Coronary artery (tissue), 2 donors: ENCODE data around the gene EFNA4.

ENCODE experiments used
- DNase-seq: peaks from one replicate; pipeline ENCODE4 v3.0.0-alpha.2; 2017; ENCODE audit warnings: low spot score
- H3K27ac ChIP-seq, 2 donors: fragments of 200-600 bp; sonication (generic); one replicate each; pipeline ENCODE4 v1.5.1; 2016 to 2019
- H3K4me3 ChIP-seq: fragments of 200-600 bp; sonication (generic); 2 replicates; pipeline ENCODE4 v1.5.1; 2016; ENCODE audit warnings: mild to moderate bottlenecking, moderate library complexity
- TF ChIP-seq, protein P1 (sequence below): fragments of 200-600 bp; sonication (generic); IDR thresholded peaks from one replicate; pipeline ENCODE4 v1.5.1; 2019; ENCODE audit warnings: antibody characterized with exemption

The EFNA4 gene

DNA sequence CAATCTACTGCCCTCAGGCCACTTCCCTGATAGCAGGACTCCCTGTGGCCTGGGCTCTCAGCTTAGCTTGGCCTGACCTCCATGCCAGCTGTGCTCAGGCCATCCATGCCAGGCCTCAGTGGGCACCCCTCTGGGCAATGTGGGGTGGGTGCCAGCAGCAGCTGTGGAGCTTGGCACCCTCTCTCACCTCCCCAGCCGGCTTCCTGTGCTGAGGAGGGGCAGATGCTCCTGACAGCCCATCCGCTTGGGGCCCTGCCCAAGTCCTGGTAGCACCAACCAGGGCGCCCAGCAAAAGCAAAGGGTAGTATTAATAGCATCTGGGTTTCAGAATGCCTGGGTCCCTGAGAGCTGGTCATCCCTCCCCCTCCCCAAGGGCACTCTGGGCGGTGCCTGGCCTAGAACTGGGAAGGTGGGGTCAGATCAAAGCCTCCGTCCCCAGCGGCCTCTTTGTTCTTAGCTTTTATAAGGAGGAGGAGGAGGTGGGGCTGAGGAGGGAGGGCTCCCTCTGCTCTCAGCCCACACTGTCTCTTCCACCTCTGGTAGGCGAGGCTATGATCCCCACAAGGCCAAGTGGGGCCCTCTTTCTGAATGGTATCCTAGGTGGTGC is 6.1 kb downstream of the EFNA4 start:
- TF ChIP-seq, protein P1, sequence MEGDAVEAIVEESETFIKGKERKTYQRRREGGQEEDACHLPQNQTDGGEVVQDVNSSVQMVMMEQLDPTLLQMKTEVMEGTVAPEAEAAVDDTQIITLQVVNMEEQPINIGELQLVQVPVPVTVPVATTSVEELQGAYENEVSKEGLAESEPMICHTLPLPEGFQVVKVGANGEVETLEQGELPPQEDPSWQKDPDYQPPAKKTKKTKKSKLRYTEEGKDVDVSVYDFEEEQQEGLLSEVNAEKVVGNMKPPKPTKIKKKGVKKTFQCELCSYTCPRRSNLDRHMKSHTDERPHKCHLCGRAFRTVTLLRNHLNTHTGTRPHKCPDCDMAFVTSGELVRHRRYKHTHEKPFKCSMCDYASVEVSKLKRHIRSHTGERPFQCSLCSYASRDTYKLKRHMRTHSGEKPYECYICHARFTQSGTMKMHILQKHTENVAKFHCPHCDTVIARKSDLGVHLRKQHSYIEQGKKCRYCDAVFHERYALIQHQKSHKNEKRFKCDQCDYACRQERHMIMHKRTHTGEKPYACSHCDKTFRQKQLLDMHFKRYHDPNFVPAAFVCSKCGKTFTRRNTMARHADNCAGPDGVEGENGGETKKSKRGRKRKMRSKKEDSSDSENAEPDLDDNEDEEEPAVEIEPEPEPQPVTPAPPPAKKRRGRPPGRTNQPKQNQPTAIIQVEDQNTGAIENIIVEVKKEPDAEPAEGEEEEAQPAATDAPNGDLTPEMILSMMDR: no peak
- DNase-seq: no peak
- H3K4me3 ChIP-seq: no peak overlapping the region
- H3K27ac ChIP-seq: no peak overlapping the region

DNA sequence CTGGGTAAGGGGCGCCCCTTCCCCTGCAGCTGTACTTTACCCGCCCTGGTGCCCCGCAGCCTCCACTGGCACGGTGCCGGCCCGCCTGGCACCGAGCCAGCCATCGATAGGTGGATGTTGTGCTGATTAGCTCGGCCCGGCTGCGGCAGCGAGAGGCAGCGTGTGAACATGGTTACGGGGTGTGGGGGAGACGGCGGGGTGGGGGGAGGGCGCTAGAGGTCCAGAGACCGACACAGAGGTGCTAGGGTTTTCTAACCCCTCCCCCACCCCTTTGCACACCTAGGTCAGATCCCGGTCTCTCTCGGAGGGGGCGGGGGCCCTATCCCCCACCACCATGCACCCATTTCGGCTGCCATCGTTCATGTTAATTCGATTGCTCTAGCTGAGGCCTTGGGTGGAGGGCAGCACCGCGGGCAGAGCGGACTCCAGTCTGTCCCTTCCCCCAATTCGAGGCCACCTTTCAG is 6.7 kb downstream of the EFNA4 start:
- TF ChIP-seq, protein P1: no peak
- Histone ChIP-seq H3K4me3 (peak overlapping the region; percentile 72), H3K27ac (no peak overlapping the region)
- no peak for DNase-seq

DNA sequence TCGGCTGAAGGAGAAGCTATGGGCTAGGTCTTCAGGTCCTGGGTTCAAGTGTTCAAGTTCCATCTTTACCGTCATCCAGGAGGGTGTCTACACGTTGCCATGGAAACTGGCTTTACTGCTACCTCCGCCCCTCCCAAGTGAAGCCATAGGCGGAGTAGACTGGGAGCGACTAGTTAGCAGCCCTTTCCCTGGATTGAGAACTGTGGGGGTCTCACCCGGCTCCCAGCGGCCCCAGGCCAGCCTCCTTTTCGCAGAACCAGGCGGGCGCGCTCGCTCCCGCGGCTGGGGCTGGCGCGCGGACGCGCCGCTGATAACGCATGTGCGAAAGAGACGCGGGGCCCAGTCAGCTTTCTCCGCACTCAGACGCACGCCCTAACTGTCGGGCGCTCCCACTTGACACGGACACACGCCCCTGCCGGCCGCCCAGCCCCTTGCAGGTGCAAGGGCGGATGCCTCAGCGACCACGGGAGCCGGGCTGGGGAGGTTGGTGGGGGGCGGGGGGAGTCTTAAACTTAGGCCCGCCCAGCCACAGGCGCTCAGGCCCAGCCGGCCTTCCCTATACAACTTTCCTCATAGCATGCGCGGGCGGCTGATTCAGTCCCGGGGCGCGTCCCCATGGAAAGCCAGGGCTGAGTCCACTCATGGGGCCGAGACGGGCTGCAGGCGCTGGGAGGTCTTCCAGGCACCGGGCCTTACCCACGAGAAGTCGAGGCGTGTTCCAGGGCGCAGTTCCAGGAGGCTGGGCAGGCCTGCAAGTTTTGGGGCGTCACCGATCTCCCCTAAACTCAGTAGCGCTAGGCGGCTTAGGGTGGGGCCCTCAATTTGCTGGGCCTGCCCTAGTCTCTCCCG is 7.4 kb downstream of the EFNA4 start:
- Histone ChIP-seq H3K4me3 (peak overlapping the region; percentile 72), H3K27ac (peak overlapping the region in 1 of 2 donors; percentile 79)
- peak; percentile 82 for DNase-seq
- TF ChIP-seq, protein P1: no peak

DNA sequence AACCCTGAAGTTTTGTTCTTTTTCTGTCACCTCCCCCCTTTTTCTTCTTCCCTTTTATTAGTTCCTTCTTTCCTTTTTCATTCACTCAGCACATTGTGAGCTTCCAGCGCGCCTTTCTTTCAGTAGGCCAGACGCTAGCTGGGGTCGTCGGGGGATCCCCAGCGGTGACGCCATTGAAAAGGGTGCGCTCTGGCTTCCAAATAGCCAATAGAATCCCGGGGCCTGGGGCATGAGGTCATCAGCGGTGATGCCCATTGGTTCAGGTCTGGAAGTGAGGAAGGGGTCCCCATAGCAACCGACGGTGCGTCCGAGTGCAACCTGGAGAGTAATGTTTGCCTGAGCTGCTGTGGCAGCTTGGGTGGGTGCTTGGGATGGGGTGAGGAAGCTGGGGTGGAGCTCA is 8.2 kb downstream of the EFNA4 start:
- DNase-seq: no peak
- Histone ChIP-seq H3K27ac (peak overlapping the region in 1 of 2 donors; percentile 79), H3K4me3 (no peak overlapping the region)
- TF ChIP-seq, protein P1: no peak

DNA sequence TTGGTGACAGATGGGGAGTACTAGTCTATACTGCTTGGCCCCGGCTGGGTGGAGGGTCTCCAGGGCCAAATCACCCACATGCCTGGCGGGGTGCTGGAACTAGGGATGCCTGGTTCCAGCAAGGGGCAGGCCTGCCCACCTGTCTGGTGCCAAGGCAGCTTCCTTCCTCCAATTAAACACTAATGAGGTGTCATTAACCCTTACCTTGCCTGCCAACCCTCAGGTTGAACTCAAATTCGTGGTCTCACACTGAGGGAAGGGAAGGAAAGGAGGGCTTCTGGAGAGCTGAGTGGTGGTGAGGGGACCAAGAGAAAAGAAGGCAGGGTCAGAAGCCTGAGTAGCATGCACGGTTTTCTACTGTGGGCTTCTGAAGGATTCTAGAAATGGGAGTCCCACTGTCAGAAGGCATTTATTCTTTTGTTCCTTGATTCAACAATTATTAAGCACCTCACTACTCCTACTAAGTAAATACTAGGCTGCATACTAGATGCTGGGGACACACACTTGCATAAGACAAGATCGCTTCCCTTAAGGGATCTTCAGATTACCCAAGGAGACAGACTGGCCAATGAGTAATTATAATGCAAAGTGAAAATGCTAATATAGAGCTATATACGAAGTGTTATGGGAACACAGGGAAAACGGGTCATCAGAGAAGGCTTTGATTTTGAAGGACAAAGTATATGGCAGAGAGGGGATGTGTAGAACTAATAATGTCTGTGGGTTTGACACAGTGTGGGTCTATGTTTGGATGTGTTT is 9.2 kb downstream of the EFNA4 start:
- TF ChIP-seq, protein P1: no peak
- no peak overlapping the region for H3K4me3 ChIP-seq
- no peak for DNase-seq
- H3K27ac ChIP-seq: no peak overlapping the region

DNA sequence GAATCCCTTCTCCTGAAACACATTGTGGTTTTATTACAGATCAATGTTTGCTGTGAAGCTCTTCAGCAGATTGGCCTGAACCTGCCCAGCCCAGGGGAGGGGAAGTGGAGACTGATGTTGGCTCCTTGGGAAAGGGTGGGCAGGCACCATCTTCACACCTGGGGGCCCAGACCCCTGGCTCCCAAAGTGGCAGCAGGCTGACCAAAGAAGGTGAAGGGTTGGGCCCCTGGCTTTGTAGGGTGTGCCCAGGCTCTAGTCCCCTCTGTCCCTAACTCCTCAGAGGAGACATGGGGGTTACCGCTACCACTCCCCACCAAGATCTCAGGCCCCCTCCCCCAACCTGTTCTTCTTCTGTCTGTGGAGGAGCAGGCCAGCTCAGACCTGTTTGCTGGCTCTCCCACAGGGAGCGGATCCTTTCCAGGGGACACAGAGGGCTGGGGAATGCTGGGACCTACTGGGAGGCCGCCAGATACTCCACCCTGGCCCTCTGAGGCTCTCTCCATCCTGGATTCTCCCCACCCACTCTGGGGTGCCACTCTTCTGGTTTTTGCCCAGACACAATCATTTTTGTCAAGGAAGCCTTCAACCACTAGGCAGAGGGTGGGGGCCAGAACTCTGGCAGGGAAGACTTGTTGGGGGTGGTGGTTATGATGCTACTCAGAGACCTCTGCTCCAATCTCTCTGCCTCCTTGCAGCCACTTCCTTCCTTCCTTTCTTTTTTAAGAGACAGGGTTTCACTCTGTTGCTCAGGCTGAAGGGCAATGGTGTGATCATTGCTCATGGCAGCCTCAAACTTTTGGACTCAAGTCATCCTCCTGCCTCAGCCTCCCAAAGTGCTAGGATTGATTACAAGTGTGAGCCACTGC is 10.1 kb downstream of the EFNA4 start:
- Histone ChIP-seq H3K27ac (no peak overlapping the region), H3K4me3 (no peak overlapping the region)
- TF ChIP-seq, protein P1: no peak
- DNase-seq: no peak
